K562 (cell line): ENCODE results near the gene CDC27. TPM values are rescaled to one million over a fixed set of nuclear protein-coding genes. Genes with fewer than 3 reads are reported as not detected.

Experiments
- ATAC-seq: fragments of 200-7000 bp; cut with Tn5 transposase; 3 replicates; pipeline ENCODE4 v1.9.1; 2020; ENCODE audit warnings: moderate library complexity
- BruUV-seq: library from RNA; stranded (reverse); fragments of 400-500 nt; replicated peaks from 2 replicates; lab custom pipeline; 2021; lab: Mats Ljungman, UMichigan
- CTCF ChIA-PET: fragments of 300-600 bp; formaldehyde crosslinking; extraction: SDS; loops from one replicate; lab custom pipeline; 2021; ENCODE audit warnings: low intra/inter-chr PET ratio; lab: Yijun Ruan, JAX
- POLR2A ChIA-PET: fragments of 300-600, 350-650 bp; sonication (Branson Sonifier 250); formaldehyde crosslinking; extraction: SDS; loops from one replicate; lab custom pipeline; 2021; ENCODE audit warnings: antibody characterized with exemption, inconsistent platforms; lab: Yijun Ruan, JAX
- DNase-seq, 4 experiments: peaks; one replicate each; pipeline versions ENCODE4 v3.0.0 to v3.0.0-alpha.2; 2011 to 2018; ENCODE audit warnings: low spot score in 3 of 4, mixed read lengths in 3 of 4; ENCODE audit errors: extremely low read depth in 1 of 4
- FAIRE-seq: peaks from 2 replicates; lab custom pipeline; 2011; peaks lifted over from hg19 to GRCh38; lab: Jason Lieb, UNC
- H2AFZ ChIP-seq: 2 replicates; pipeline ENCODE4 v1.6.0; 2011; ENCODE audit warnings: low read depth, low read length, control low read depth, inconsistent platforms
- H3K27ac ChIP-seq: fragments of 200-600 bp; 3 replicates; pipeline ENCODE4 v1.8.0; 2011; ENCODE audit warnings: low read depth, mild to moderate bottlenecking, control low read depth, inconsistent platforms, low read length, moderate library complexity, mixed read lengths; ENCODE audit errors: extremely low read depth
- H3K27me3 ChIP-seq, 2 experiments: fragments of 300-600 bp in 1 of 2; 2 replicates in 1 of 2; 3 replicates in 1 of 2; pipeline versions ENCODE4 v1.6.0 to v1.8.0; 2011; ENCODE audit warnings: inconsistent platforms in 2 of 2, low read length in 2 of 2, mild to moderate bottlenecking in 1 of 2, mixed read lengths in 1 of 2, moderate library complexity in 1 of 2; ENCODE audit not compliant: control insufficient read depth in 2 of 2, insufficient read depth in 2 of 2
- H3K36me3 ChIP-seq: fragments of 300-600 bp; 3 replicates; pipeline ENCODE4 v1.8.0; 2011; ENCODE audit warnings: mild to moderate bottlenecking, low read length, inconsistent platforms; ENCODE audit not compliant: control insufficient read depth, insufficient read depth
- H3K4me1 ChIP-seq, 2 experiments: fragments of 200-600 bp in 1 of 2; replicated peaks in 1 of 2; 2 replicates in 1 of 2; 3 replicates in 1 of 2; pipeline versions ENCODE4 v1.5.1 to v1.8.0; 2011; ENCODE audit warnings: inconsistent platforms in 2 of 2, low read length in 2 of 2, mild to moderate bottlenecking in 1 of 2, mixed read lengths in 1 of 2, moderate library complexity in 1 of 2; ENCODE audit not compliant: control insufficient read depth in 2 of 2, insufficient read depth in 2 of 2
- H3K4me2 ChIP-seq: 2 replicates; pipeline ENCODE4 v1.6.1; 2011; ENCODE audit warnings: low read length, control low read depth, inconsistent platforms, mixed read lengths; ENCODE audit not compliant: insufficient read depth
- H3K4me3 ChIP-seq: fragments of 200-600 bp; sonication (generic), shearing (Covaris generic); 2 replicates; pipeline ENCODE4 v1.5.1; 2016; ENCODE audit warnings: control low read depth, inconsistent platforms
- H3K79me2 ChIP-seq: fragments of 200-600 bp; 3 replicates; pipeline ENCODE4 v1.8.0; 2011; ENCODE audit warnings: low read length, inconsistent platforms; ENCODE audit not compliant: control insufficient read depth, insufficient read depth
- H3K9ac ChIP-seq, 2 experiments: 2 replicates each; pipeline versions ENCODE4 v1.6.0 to v1.6.1; 2011; ENCODE audit warnings: low read depth in 2 of 2, low read length in 2 of 2, control low read depth in 1 of 2, inconsistent platforms in 1 of 2, mild to moderate bottlenecking in 1 of 2, mixed read lengths in 1 of 2; ENCODE audit not compliant: insufficient read depth in 1 of 2
- H3K9me1 ChIP-seq: one replicate; pipeline ENCODE4 v1.6.0; 2011; ENCODE audit warnings: inconsistent platforms, mild to moderate bottlenecking, low read length, moderate library complexity; ENCODE audit not compliant: control insufficient read depth, insufficient read depth
- H3K9me3 ChIP-seq: replicated peaks from 2 replicates; pipeline ENCODE4 v1.5.1; 2011; ENCODE audit warnings: low read depth, low read length, inconsistent platforms; ENCODE audit not compliant: control insufficient read depth, insufficient read depth
- H4K20me1 ChIP-seq: replicated peaks from 2 replicates; pipeline ENCODE4 v1.6.1; 2011; ENCODE audit warnings: low read length, inconsistent platforms, mixed read lengths; ENCODE audit not compliant: control insufficient read depth, insufficient read depth
- HDAC2 ChIP-seq: fragments of 450-650 bp; IDR thresholded peaks from 2 replicates; pipeline ENCODE4 v1.6.1; 2016; ENCODE audit warnings: mild to moderate bottlenecking
- IFI16 ChIP-seq: fragments of 250-450 bp; sonication (Bioruptor Pico); IDR thresholded peaks from 2 replicates; pipeline ENCODE4 v2.1.2; 2022; ENCODE audit warnings: mild to moderate bottlenecking, inconsistent platforms
- LARP7 ChIP-seq: fragments of 450-650 bp; IDR thresholded peaks from 2 replicates; pipeline ENCODE4 v1.6.1; 2016
- POLR2G ChIP-seq: fragments of 200-400 bp; formaldehyde crosslinking; IDR thresholded peaks from 2 replicates; pipeline ENCODE4 v1.6.1; 2017; ENCODE audit warnings: low read depth, mild to moderate bottlenecking, antibody characterized with exemption, low read length, moderate library complexity
- PRPF4 ChIP-seq: fragments of 200-400 bp; formaldehyde crosslinking; IDR thresholded peaks from one replicate; pipeline ENCODE4 v1.6.1; 2017; ENCODE audit warnings: low read length, low read depth, mild to moderate bottlenecking; ENCODE audit not compliant: insufficient read depth, poor library complexity, severe bottlenecking
- RBFOX2 ChIP-seq: fragments of 200-400 bp; formaldehyde crosslinking; IDR thresholded peaks from 2 replicates; pipeline ENCODE4 v1.6.1; 2017; ENCODE audit warnings: low read depth, mild to moderate bottlenecking, low read length, moderate library complexity
- ZFP30 ChIP-seq: fragments of 250-450 bp; sonication (Bioruptor Pico); IDR thresholded peaks from 2 replicates; pipeline ENCODE4 v1.8.0; 2022; ENCODE audit warnings: moderate library complexity, mild to moderate bottlenecking, inconsistent platforms, borderline replicate concordance
- ZFP36 ChIP-seq: fragments of 150-350 bp; IDR thresholded peaks from 2 replicates; pipeline ENCODE4 v1.6.1; 2018; ENCODE audit warnings: low read length, low read depth; ENCODE audit not compliant: partially characterized antibody
- WGBS: fragments of 100-300 bp; shearing (Covaris generic); methylation state at CpG from one replicate; pipeline ENCODE4 v1.1.6; 2016; ENCODE audit warnings: low coverage, mixed read lengths; ENCODE audit not compliant: insufficient coverage; ENCODE audit errors: missing lambda C conversion rate; 5-methylcytosine and 5-hydroxymethylcytosine counted together
- in situ Hi-C: fragments of 300-500 bp; cut with MboI; formaldehyde crosslinking; loops from 4 replicates; pipeline ENCODE4 v1.15.0; 2018; ENCODE audit warnings: inconsistent platforms, mixed read lengths
- intact Hi-C: fragments of 100-400 bp; cut with micrococcal nuclease; formaldehyde crosslinking; loops from 2 replicates; pipeline ENCODE4 v1.14.2; 2022
- polyA plus RNA-seq, 8 experiments: library from polyadenylated mRNA; depleted of rRNA in 4 of 8; stranded (reverse) in 5 of 8; unstranded in 3 of 8; fragments of >200 nt; fragmentation: Nextera tagmentation in 2 of 8; fragmentation: Illumina TruSeq in 1 of 8; extraction: Ambion mirVana in 2 of 8; extraction: Trizol in 1 of 8; gene quantifications; 2 replicates each; pipeline versions ENCODE4 v1.2.1 to v1.2.3, GENCODE V29; 2011 to 2014; ENCODE audit warnings: inconsistent platforms in 1 of 8, missing spikeins in 1 of 8
- total RNA-seq, 7 experiments: library from RNA; depleted of rRNA in 6 of 7; stranded (reverse); fragments of >200 nt in 6 of 7; fragmentation: Illumina TruSeq in 2 of 7; extraction: Trizol in 2 of 7; gene quantifications; 2 replicates each; pipeline versions ENCODE4 v1.2.1 to v1.2.3, GENCODE V29; 2011 to 2021; ENCODE audit warnings: low replicate concordance in 1 of 7
- TF ChIP-seq, protein P1 (sequence below): fragments of 250-450 bp; sonication (Bioruptor Pico); IDR thresholded peaks from 2 replicates; pipeline ENCODE4 v1.5.0; 2021
- TF ChIP-seq, protein P2 (sequence below): fragments of 200-800 bp; sonication (Bioruptor generic); IDR thresholded peaks from 2 replicates; pipeline ENCODE4 v1.6.1; 2017; ENCODE audit warnings: missing genetic modification characterization, missing compliant biosample characterization

CDC27 gene
- total and polyA plus RNA-seq, 9 of the 15 experiments (the other 6 are each of a cell fraction or from before 2014, with no cell fraction given): 28.6 to 155 (median 94.1) TPM

DNA sequence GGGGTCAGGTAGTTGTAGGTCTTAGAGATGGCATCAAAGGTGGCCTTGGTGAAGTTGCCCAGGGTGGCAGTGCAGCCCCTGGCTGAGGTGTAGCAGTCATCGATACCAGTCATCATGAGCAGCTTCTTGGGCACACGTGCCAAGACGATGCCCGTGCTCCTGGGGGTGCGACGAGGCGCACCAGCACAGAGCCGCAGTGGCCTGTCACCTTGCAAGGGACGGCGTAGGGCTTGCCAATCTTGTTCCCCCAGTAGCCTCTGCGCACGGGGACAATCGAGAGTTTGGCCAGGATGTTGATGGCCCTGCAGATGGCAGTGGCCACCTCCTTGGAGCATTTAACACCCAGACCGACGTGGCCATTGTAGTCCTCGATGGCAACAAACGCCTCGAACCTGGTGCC is 29.8 kb downstream of the CDC27 start:
- 0 out of 2 replicates have a peak, but pooled peaks cover 4% of the 10 kb centered on the region for H4K20me1 ChIP-seq
- 96% methylated on average over 13 of the region's 18 CpGs for WGBS
- no peak overlapping the region for H3K4me2 ChIP-seq
- no TSS peak for BruUV-seq
- FAIRE-seq: no peak
- 0 out of 3 replicates have a peak, but pooled peaks cover 6% of the 10 kb centered on the region for H3K79me2 ChIP-seq
- intact Hi-C loops (no loop called here), in situ Hi-C loops (no loop called here)
- H2AFZ ChIP-seq: no peak overlapping the region
- H3K9me3 ChIP-seq: no peaks in the 10 kb centered on the region
- POLR2A ChIA-PET: no interaction called here
- H3K4me1 ChIP-seq: peaks cover 0 to 3% of the 10 kb centered on the region in 2 experiments; a peak in 1 of 5 replicates
- peaks cover 89% of the 10 kb centered on the region for H3K36me3 ChIP-seq
- H3K4me3 ChIP-seq: no peak overlapping the region
- peak overlapping the region in 1 of 2 experiments; percentile 18; a peak in 1 of 4 replicates for H3K9ac ChIP-seq
- no peaks in the 10 kb centered on the region for H3K9me1 ChIP-seq
- no peak for ATAC-seq
- TF ChIP-seq LARP7 (no peak), RBFOX2 (0 out of 2 replicates have a peak, but pooled peaks have one; percentile 16), HDAC2 (no peak), ZFP30 (CRISPR knock-in tag) (no peak), PRPF4 (no peak), IFI16 (CRISPR knock-in tag) (no peak), POLR2G (peak; percentile 42), ZFP36 (no peak)
- TF ChIP-seq, protein P1, sequence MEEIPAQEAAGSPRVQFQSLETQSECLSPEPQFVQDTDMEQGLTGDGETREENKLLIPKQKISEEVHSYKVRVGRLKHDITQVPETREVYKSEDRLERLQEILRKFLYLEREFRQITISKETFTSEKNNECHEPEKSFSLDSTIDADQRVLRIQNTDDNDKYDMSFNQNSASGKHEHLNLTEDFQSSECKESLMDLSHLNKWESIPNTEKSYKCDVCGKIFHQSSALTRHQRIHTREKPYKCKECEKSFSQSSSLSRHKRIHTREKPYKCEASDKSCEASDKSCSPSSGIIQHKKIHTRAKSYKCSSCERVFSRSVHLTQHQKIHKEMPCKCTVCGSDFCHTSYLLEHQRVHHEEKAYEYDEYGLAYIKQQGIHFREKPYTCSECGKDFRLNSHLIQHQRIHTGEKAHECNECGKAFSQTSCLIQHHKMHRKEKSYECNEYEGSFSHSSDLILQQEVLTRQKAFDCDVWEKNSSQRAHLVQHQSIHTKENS: no peak
- TF ChIP-seq, protein P2, sequence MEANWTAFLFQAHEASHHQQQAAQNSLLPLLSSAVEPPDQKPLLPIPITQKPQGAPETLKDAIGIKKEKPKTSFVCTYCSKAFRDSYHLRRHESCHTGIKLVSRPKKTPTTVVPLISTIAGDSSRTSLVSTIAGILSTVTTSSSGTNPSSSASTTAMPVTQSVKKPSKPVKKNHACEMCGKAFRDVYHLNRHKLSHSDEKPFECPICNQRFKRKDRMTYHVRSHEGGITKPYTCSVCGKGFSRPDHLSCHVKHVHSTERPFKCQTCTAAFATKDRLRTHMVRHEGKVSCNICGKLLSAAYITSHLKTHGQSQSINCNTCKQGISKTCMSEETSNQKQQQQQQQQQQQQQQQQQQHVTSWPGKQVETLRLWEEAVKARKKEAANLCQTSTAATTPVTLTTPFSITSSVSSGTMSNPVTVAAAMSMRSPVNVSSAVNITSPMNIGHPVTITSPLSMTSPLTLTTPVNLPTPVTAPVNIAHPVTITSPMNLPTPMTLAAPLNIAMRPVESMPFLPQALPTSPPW: no peak
- no peaks in the 10 kb centered on the region for H3K27me3 ChIP-seq
- DNase-seq: no peak
- no peak overlapping the region for H3K27ac ChIP-seq
- CTCF ChIA-PET: no interaction called here
